Stromal cell of bone marrow (primary cell): ENCODE results near the gene WFIKKN1.

ENCODE experiments used
- DNase-seq: peaks from one replicate; pipeline ENCODE4 v3.0.0-alpha.2; 2012; ENCODE audit warnings: low read depth

The WFIKKN1 gene

DNA sequence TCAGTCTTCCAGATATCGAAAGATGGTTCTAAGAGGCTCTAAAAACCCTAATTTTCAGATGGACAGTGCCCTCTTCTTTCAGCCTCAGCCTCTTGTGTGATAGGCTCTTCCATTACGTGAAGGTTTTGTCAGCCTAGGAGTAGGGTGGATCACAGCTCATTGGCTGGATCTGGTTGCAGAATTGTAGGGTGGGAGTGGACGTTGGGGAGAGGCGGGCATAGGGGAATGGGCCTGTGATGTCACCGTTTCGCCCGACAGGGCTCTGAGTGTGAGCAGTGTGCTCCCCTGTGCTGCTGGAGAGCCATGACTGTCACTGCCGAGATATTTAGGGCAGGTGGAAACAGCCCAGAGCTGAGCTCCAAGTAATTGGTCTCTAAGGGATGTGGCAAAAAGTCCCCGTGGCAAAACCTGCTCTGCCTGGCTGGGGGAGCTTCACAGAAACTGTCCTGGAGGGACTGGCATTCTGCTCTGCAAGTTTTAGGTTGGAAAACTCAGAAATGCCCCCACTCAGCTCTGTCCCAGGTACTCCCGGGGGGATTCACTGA is 6.2 kb upstream of the WFIKKN1 start:
- DNase-seq, result no peak

DNA sequence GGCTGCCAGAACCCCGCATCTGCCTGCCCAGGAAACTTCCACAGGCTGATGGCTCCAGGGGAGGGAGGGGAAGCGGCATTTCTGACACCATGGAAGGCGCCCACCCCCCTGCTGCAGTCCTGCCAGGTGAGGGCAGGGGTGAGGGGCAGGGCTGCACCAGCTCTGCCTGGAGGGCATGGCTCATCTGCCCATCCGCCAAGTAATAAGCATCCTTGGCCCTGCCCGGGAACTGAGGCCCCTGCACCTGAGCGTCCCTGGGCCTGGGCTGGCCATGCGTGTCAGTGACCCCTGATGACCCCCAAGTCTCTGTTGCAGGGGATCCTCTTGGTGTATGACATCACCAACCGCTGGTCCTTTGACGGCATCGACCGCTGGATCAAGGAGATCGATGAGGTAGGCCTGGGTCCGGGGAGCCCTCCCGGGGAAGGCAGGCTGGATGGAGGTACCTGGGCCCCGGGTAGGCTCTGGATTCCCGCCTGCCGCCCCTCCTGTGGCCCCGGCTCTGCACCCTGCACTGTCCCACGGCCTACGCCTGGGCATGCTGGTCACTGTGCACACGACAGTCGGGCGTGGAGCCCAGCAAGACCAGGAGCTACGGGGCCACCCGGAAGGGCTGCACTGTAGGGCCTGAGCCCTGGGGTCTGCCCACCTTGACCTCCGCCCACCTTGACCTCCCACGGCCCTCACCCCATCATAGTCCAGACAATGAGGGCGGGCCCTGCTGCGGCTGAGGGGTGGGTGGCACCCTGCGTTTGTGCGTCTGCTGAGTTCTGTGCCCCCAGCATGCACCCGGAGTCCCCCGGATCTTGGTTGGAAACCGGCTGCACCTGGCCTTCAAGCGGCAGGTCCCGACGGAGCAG is 5.4 kb upstream of the WFIKKN1 start:
- DNase-seq, result no peak

DNA sequence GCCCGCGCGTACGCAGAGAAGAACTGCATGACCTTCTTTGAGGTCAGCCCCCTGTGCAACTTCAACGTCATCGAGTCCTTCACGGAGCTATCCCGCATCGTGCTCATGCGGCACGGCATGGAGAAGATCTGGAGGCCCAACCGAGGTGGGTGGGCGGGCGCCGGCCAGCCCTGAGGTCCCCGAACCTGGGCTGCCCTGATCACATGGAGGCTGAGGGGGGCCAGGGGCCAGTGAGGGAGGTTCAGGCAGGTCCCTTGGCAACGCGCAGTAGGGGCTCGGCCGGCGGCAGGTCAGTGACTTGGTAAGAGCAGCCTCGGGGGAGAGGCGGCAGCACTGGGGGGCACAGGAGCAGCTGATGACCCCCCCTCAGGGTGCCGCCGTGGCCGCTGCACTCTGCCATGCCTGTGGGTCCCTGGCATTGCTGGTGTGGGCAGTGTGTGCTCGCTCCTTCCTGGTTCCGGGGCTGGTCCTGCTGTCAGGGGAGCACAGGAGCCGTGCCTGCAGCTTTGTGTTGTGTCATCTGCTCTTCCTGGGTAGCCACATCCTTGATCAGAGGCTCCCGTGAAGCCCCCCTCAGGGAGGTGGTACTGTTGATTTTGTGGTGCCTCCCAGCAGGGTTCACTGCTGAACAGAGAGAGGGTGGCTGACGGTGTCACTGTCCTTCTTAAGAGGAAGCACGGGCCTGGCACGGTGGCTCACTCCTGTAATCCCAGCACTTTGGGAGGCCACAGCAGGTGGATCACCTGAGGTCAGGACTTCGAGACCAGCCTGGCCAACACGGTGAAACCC is 4.6 kb upstream of the WFIKKN1 start:
- DNase-seq, result no peak

DNA sequence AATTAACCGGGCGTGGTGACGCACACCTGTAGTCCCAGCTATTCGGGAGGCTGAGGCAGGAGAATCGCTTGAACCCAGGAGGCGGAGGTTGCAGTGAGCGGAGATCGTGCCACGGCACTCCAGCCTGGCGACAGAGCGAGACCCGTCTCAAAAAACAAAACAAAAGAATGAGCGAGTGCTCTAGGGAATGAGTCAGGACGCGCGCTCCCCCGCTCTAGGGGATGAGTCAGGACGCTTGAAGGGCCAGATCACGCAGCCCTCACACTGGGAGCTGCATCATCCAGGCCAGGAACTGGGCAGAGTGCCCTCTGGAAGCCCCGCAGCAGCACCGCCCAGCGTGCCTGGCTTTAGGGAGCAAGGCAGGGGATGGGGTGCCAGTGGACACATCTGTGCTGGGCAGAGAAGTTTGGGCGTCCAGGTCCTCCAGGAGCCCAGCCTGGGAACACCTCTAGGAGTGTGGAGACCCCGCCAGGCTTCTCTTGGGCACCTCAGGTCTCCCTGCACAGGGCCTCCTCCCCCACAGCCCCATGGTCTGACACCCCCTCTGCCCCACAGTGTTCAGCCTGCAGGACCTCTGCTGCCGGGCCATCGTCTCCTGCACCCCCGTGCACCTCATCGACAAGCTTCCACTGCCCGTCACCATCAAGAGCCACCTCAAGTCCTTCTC is 3.9 kb upstream of the WFIKKN1 start:
- peak; percentile 95 for DNase-seq

DNA sequence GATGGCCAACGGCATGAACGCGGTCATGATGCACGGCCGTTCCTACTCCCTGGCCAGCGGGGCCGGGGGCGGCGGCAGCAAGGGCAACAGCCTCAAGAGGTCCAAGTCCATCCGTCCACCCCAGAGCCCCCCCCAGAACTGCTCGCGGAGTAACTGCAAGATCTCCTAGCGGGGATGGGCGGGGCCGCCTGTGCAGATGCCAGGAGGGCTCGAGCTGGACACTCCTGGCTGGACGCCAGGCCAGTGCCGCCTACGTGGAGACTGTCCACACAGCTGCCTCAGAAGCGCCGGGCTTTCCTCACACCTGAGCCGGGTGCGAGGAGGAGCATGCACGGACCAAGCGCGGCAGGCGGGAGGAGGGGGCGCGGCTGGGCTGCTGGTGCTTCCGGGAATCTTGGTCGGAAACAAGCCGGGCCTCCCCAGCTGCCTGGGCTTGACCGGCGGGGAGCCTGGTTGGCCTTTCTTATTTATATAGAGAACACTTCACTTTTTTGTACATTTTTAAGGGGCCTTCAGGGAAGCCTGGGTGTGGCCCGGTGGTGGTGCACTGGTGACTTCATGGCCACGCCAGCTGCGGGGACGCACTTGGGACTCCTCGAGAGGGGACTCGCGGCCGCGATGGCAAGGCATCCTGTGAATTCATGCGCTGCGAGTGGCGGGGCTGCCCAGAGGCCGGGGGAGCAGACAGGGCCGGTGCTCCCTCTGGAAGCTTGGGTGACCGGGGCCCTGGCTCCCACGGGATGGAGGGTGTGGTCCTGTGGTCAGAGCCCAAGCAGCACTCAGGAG is 3.1 kb upstream of the WFIKKN1 start:
- DNase-seq, result no peak

DNA sequence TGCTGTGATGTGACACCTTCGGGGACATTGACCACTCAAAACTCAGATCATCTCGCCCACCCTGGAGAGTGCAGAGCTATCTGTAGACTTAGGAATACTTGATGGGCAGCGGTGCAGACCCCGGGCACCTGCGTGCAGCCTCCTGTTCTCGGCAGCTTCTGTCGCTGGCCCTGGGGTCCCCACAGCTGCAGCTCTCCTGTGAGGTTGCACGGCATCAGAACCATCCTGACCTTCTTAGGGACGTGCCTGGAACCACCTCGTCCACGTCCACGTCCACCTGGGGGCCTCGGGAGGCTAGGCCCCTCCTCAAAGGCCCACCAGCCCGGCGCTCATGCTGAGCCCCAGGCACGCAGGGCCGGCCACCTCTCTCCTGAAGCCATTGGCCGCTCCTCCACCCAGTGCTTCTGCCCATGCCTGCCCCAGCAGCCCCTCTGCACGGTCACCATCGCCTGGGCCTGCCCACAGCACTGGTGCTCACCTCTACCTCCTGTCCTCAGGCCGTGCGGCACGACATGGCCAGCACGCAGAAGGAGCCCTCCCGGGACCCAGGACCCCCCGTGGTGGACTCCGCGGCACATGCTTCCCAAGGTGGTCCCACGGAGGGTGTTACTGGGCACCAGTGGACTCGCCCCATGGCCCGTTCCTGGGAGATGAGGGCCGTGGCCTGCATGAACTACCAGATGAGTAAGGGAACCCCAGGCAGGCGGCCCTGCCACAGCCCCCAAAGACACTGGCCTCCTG is 2.3 kb upstream of the WFIKKN1 start:
- DNase-seq, result no peak

DNA sequence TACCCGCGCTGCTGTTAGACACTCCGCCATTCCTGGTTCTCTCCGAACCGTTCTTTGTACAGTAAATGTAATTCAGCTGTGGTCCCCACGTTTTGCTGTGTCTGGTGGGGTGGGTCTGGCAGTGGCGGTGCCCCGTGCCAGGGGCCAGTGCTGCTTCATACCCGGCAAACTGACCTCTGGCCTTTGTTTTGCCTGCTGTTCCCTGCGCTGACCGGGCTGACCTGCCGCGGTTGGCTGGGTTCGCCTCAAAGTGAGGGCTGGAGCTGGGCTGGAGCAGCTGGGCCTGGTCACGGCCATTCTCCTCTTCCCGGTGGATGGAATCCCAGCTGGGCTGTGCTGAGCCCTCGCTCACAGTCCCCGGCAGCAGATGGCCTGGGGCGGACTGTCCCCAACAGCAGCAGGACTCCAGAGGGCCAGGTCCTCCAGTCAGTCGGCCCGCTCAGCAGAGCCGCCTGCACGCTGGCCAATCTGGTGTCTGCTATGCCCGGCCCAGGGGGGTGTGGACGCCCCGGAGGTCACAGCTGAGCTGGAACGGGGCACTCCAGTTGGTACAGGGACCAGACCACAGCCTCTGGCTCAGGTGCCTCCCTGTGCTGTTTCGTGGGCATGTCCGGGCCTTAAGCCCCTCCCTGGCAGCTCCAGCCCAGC is 1.5 kb upstream of the WFIKKN1 start:
- no peak for DNase-seq

DNA sequence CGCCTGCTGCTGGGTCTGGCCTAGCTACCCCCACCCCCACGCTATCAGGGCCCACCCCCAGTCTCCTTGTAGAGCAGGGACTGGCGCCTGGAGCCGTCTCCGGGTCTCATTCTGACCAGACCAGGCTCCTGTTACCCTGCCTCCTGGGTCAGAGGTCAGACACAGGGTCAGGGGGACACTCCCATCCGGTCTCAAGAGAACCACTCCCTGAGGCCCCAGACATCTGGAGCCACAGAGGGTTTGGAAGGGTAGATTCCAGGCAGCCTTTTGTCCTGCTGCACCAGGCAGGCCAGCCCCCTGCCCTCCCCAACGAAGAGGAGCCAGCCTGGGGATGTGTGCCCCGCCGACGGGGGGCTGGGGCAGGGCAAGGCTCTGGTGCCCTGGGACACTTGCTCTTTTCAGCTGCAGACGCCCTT is 944 bp upstream of the WFIKKN1 start:
- no peak for DNase-seq

DNA sequence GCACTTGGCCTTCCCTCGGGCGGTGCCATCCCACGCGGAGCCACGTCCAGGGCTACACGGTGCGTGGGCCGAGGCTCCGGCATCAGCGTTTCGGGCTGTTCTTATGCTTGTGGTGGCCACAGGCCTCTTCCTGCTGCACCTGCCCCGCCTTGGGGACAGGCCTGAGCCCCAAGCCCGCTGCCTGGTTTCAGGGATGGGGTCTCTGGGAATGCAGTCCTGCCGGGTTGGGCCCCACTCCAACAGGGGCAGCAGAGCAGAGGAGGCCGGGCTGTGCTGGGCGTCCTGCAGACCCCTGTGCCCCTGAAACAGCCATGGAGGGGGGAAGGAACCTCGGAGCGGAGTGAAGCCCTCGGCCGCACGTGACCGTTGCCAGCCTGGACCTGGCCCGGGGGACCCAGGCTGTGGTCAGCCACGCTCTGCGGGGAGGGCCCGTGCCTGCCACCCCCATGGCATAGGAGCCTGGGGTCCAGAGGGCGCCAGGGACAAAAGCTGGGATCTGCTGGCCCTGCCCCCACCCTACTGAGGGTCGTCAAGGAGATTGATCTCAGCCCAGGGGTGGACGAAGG is 453 bp upstream of the WFIKKN1 start:
- no peak for DNase-seq

DNA sequence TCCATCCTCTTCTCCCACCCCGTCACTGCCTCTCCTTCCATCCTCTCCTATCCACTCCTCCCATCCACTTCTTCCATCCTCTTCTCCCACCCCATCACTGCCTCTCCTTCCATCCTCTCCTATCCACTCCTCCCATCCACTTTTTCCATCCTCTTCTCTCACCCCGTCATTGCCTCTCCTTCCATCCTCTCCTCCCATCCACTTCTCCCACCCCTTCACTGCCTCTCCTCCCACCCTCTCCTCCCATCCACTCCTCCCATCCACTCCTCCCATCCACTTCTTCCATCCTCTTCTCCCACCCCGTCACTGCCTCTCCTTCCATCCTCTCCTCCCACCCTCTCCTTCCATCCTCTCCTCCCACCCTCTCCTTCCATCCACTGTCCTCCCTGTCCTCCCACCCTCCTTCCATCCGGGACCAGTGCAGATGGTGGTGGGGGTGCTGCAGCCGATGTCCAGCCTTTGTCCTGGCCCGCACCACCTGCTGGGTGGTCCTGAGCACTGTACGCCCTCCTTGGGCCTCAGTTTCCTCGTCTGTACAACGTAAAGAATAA is 1.1 kb downstream of the WFIKKN1 start:
- no peak for DNase-seq

DNA sequence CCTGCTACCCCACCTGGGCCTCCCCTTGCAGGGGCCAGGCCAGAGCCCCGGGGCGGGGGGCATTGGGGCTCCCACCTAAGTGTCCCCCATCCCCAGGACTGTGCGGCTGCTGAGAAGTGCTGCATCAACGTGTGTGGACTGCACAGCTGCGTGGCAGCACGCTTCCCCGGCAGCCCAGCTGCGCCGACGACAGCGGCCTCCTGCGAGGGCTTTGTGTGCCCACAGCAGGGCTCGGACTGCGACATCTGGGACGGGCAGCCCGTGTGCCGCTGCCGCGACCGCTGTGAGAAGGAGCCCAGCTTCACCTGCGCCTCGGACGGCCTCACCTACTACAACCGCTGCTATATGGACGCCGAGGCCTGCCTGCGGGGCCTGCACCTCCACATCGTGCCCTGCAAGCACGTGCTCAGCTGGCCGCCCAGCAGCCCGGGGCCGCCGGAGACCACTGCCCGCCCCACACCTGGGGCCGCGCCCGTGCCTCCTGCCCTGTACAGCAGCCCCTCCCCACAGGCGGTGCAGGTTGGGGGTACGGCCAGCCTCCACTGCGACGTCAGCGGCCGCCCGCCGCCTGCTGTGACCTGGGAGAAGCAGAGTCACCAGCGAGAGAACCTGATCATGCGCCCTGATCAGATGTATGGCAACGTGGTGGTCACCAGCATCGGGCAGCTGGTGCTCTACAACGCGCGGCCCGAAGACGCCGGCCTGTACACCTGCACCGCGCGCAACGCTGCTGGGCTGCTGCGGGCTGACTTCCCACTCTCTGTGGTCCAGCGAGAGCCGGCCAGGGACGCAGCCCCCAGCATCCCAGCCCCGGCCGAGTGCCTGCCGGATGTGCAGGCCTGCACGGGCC is 1.9 kb downstream of the WFIKKN1 start:
- DNase-seq, result no peak

DNA sequence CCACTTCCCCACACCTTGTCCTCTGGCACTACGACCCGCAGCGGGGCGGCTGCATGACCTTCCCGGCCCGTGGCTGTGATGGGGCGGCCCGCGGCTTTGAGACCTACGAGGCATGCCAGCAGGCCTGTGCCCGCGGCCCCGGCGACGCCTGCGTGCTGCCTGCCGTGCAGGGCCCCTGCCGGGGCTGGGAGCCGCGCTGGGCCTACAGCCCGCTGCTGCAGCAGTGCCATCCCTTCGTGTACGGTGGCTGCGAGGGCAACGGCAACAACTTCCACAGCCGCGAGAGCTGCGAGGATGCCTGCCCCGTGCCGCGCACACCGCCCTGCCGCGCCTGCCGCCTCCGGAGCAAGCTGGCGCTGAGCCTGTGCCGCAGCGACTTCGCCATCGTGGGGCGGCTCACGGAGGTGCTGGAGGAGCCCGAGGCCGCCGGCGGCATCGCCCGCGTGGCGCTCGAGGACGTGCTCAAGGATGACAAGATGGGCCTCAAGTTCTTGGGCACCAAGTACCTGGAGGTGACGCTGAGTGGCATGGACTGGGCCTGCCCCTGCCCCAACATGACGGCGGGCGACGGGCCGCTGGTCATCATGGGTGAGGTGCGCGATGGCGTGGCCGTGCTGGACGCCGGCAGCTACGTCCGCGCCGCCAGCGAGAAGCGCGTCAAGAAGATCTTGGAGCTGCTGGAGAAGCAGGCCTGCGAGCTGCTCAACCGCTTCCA is 2.7 kb downstream of the WFIKKN1 start:
- DNase-seq, result no peak

DNA sequence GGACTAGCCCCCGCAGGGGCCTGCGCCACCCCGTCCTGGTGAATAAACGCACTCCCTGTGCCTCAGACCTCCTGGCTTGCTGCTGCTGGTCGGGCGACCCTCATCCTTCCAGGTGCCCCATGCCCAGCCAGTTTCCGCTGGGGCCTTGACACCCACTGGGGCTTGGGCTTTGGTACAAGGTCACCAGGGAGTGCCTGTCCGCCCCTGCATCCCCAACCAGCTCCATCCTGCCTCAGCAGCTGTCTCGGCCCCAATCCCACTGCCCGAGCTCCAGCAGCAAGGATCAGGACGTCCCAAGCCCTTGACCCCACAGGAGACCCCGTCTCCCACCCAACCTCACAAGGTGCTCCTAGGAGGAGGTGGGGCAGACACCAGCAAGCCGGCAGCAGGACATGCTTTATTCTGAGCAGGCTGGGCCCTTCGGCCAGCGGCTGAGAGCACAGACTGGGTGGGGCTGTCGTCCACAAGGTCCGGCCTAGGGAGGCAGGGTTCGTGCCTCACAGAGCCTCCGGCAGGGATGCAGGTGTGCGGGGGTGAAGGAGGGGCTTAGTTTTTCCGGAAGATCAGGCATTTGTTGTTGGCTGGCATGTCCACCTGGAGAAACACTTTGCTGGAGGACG is 3.4 kb downstream of the WFIKKN1 start:
- no peak for DNase-seq

DNA sequence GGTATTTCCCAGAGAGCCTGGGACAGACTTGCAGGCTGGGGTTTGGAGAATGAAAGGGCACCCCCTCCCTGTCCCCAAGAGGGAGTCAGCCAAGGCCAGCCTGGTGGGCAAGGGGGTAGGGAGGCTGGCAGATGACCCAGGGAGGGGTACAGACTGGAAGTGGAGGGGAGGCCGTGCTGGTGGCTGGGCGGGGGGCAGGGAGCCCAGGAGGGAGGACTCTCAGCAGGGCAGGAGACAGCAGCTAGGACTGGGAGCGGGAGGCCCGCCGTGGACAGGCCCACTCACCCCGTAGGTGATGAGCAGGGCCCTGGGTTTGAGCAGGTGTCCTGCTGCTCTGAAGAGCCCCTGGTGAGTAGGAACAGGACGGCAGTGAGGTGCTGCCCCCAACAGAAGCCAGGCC is 4.2 kb downstream of the WFIKKN1 start:
- DNase-seq, result no peak

DNA sequence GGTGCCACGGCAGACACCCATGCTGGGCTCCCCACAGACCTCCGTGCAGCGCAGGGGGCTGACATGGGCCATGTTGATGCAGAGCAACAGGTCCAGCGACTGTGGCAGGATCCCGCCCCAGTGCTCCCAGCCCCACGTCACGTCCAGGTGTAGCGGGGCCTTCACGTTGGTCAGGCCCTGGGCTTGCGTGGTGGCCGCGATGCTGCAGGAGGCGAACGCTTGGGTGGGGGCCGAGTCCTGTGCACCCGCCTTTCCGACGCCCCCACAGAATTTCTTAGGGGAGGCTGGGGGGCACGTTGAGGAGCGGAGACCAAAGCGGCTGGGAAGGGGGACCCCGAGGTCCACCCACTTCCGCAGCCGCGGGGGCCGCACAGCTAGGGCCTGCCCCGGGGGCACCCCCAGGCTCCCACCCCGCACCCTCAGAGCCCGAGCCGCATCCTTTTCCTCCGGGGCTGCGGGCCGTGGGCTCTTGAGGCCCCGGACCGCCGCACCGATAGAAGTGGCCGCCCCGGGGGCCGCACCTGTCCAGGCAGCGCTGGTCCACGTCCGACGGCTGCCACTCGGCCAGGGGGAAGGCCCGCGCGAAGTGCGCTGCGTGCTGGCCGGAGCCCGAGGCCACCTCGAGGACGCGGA is 4.9 kb downstream of the WFIKKN1 start:
- DNase-seq, result no peak

DNA sequence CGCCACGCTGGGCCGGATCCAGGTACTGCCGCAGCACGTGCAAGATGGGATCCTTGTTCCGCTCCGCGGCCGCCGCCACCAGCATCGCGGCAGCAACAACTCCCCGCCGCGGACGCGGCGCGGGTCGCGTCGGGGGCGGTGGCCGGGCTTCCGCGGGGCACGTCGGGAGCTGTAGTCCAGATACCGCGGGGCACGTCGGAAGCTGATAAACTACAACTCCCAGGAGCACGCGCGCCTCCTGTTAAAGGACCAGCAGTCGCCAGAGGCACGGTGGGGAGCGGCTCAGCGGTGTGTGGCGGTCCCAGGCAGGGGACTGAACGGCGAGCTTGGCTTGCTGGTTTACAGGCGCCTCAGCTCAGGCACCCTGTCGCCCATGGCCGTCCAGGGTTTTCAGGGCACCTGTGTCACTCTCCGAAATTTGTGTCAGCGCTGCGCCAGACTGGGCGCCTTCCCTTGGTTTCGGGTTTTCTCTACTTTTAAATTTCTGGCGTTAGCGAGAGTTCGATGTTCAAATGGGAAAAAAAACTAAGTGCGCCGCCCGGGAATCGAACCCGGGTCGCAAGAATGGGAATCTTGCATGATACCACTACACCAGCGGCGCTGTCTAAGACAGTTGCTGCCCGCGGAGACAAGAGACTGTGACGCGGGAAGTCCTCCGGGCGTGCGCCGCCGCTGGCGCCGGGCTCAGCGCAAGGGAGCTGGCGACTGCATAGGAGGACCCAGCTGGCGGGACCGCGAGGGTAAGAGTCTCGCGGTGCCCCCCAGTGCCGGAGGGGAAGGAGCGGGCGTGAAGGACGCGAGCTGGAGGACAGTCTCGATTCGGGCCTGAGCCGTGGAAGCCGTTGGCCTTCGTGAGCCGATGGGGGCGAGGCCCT is 5.7 kb downstream of the WFIKKN1 start, which contains the start of gene METTL26:
Gene METTL26, minus strand, starts transcription at position 100 of the 875 bp plus-strand sequence. Its CDS starts 15 bp downstream, at position 85.
- peak; percentile 90 for DNase-seq
